ENCODE data around the gene MACROD1.

- TF ChIP-seq POLR2A (IDR thresholded peaks at IDR 0.05) (no peak), CTCF (IDR thresholded peaks at IDR 0.05) (no peak), POLR2AphosphoS5 (IDR thresholded peaks at IDR 0.05) (no peak), EP300 (IDR thresholded peaks at IDR 0.05) (no peak)
Observed at GRCh38 chr11:63997104-63997700, 168.7 kb downstream of the MACROD1 start.

Measured in suprapubic skin (tissue), 4 donors.